SK-N-SH (cell line): ENCODE data around the gene FARSA. TPM values are rescaled to one million over a fixed set of nuclear protein-coding genes. Genes with fewer than 3 reads are reported as not detected.

Source experiments
- CTCF ChIA-PET: fragments of 300-600, 350-600 bp; formaldehyde crosslinking; extraction: SDS; loops from one replicate; lab custom pipeline; 2021; lab: Yijun Ruan, JAX
- POLR2A ChIA-PET: fragments of 350-600 bp; sonication (Branson Sonifier 250); formaldehyde crosslinking; extraction: SDS; loops from one replicate; lab custom pipeline; 2020; ENCODE audit warnings: antibody characterized with exemption, inconsistent platforms; lab: Yijun Ruan, JAX
- DNase-seq: peaks from one replicate; pipeline ENCODE4 v3.0.0; 2012
- H2AFZ ChIP-seq: fragments of 200-600 bp; sonication (generic); 2 replicates; pipeline ENCODE4 v1.8.1; 2016; ENCODE audit warnings: antibody characterized with exemption, mild to moderate bottlenecking, low read depth
- H3F3A ChIP-seq: fragments of 200-600 bp; sonication (generic); replicated peaks from 2 replicates; pipeline ENCODE3; 2016; ENCODE audit warnings: antibody characterized with exemption, mild to moderate bottlenecking; ENCODE audit not compliant: insufficient read depth
- H3K27ac ChIP-seq, 2 experiments: fragments of 200-500 bp in 1 of 2; fragments of 200-600 bp in 1 of 2; sonication (Bioruptor generic) in 1 of 2; sonication (generic), shearing (Covaris generic) in 1 of 2; 2 replicates each; pipeline versions ENCODE4 v1.5.1 to v1.6.1; 2014 to 2016; ENCODE audit warnings: low read depth in 2 of 2, inconsistent platforms in 1 of 2, low read length in 1 of 2, mild to moderate bottlenecking in 1 of 2, mixed read lengths in 1 of 2
- H3K27me3 ChIP-seq: fragments of 200-600 bp; sonication (generic), shearing (Covaris generic); 2 replicates; pipeline ENCODE4 v1.6.1; 2016; ENCODE audit warnings: mixed run types; ENCODE audit not compliant: insufficient read depth
- H3K36me3 ChIP-seq, 2 experiments: fragments of 200-500 bp in 1 of 2; fragments of 200-600 bp in 1 of 2; sonication (Bioruptor generic) in 1 of 2; sonication (generic) in 1 of 2; replicated peaks in 1 of 2; 2 replicates each; pipeline versions ENCODE3 to v1.5.1; 2014 to 2016; ENCODE audit warnings: low read length in 1 of 2, mild to moderate bottlenecking in 1 of 2; ENCODE audit not compliant: insufficient read depth in 2 of 2, control insufficient read depth in 1 of 2
- H3K4me1 ChIP-seq, 2 experiments: fragments of 200-500 bp in 1 of 2; fragments of 200-600 bp in 1 of 2; sonication (Bioruptor generic) in 1 of 2; sonication (generic), shearing (Covaris generic) in 1 of 2; 2 replicates each; pipeline versions ENCODE4 v1.5.1 to v1.6.1; 2014 to 2016; ENCODE audit warnings: low read depth in 1 of 2, low read length in 1 of 2, mixed run types in 1 of 2; ENCODE audit not compliant: insufficient read depth in 2 of 2, control insufficient read depth in 1 of 2
- H3K4me2 ChIP-seq: fragments of 200-600 bp; sonication (generic), shearing (Covaris generic); 2 replicates; pipeline ENCODE4 v1.6.1; 2017; ENCODE audit warnings: mixed run types
- H3K4me3 ChIP-seq, 2 experiments: fragments of 200-500 bp in 1 of 2; fragments of 200-600 bp in 1 of 2; sonication (Bioruptor generic) in 1 of 2; sonication (generic), shearing (Covaris generic) in 1 of 2; 2 replicates each; pipeline versions ENCODE4 v1.5.1 to v1.8.1; 2014 to 2016; ENCODE audit warnings: low read depth in 2 of 2, inconsistent platforms in 1 of 2, low read length in 1 of 2, mild to moderate bottlenecking in 1 of 2, mixed read lengths in 1 of 2, moderate library complexity in 1 of 2
- H3K79me2 ChIP-seq: fragments of 200-600 bp; sonication (generic); 2 replicates; pipeline ENCODE4 v1.8.1; 2017; ENCODE audit warnings: mild to moderate bottlenecking; ENCODE audit not compliant: insufficient read depth
- H3K9ac ChIP-seq: fragments of 200-600 bp; sonication (generic); 2 replicates; pipeline ENCODE4 v1.6.1; 2017; ENCODE audit warnings: mixed run types
- H3K9me2 ChIP-seq: fragments of 200-600 bp; sonication (generic); 2 replicates; pipeline ENCODE4 v1.6.1; 2017; ENCODE audit warnings: mixed run types
- H3K9me3 ChIP-seq: fragments of 200-600 bp; sonication (generic); 2 replicates; pipeline ENCODE4 v1.6.1; 2017; ENCODE audit warnings: mixed run types, mild to moderate bottlenecking, moderate library complexity
- H4K20me1 ChIP-seq: fragments of 200-600 bp; sonication (generic); 2 replicates; pipeline ENCODE4 v1.6.1; 2017; ENCODE audit warnings: mild to moderate bottlenecking, mixed run types; ENCODE audit not compliant: insufficient read depth
- CTCF ChIP-seq: fragments of 200-600 bp; sonication (generic); IDR thresholded peaks from 2 replicates; pipeline ENCODE4 v1.6.1; 2017; ENCODE audit warnings: antibody characterized with exemption, mild to moderate bottlenecking, moderate library complexity
- EP300 ChIP-seq, 2 experiments: IDR thresholded peaks; 2 replicates each; pipeline versions ENCODE4 v1.4.0 to v1.6.1; 2012; ENCODE audit warnings: borderline replicate concordance in 1 of 2, low read depth in 1 of 2, low read length in 1 of 2
- FOSL2 ChIP-seq: IDR thresholded peaks from 2 replicates; pipeline ENCODE4 v1.4.0; 2012; ENCODE audit warnings: low read depth, mild to moderate bottlenecking, moderate library complexity, borderline replicate concordance
- GABPA ChIP-seq: IDR thresholded peaks from 2 replicates; pipeline ENCODE4 v1.4.0; 2012; ENCODE audit warnings: low read depth, mild to moderate bottlenecking
- JUND ChIP-seq: IDR thresholded peaks from 2 replicates; pipeline ENCODE4 v1.4.0; 2012
- MXI1 ChIP-seq: IDR thresholded peaks from 2 replicates; pipeline ENCODE4 v1.6.1; 2012; ENCODE audit warnings: mild to moderate bottlenecking, low read depth, low read length, improper control_type of control experiment
- PBX3 ChIP-seq: IDR thresholded peaks from 2 replicates; pipeline ENCODE4; 2012
- RAD21 ChIP-seq: IDR thresholded peaks from 2 replicates; pipeline ENCODE4 v1.6.1; 2012; ENCODE audit warnings: mild to moderate bottlenecking, low read length
- REST ChIP-seq: IDR thresholded peaks from 2 replicates; pipeline ENCODE4 v1.6.1; 2012; ENCODE audit warnings: mild to moderate bottlenecking, low read depth, low read length, moderate library complexity
- RFX5 ChIP-seq: IDR thresholded peaks from 2 replicates; pipeline ENCODE4 v1.6.1; 2012; ENCODE audit warnings: mild to moderate bottlenecking, improper control_type of control experiment, low read length
- RXRA ChIP-seq: IDR thresholded peaks from 2 replicates; pipeline ENCODE4 v1.4.0; 2012; ENCODE audit warnings: low read depth, mild to moderate bottlenecking, borderline replicate concordance
- TAF1 ChIP-seq: IDR thresholded peaks from 2 replicates; pipeline ENCODE4 v1.6.1; 2012; ENCODE audit warnings: low read depth, mild to moderate bottlenecking, low read length, moderate library complexity, borderline replicate concordance
- TCF12 ChIP-seq: IDR thresholded peaks from 2 replicates; pipeline ENCODE4 v1.4.0; 2012
- USF1 ChIP-seq: IDR thresholded peaks from 2 replicates; pipeline ENCODE4 v1.4.0; 2012; ENCODE audit warnings: low read depth, borderline replicate concordance
- YY1 ChIP-seq: IDR thresholded peaks from 2 replicates; pipeline ENCODE4 v1.4.0; 2012; ENCODE audit warnings: low read depth, mild to moderate bottlenecking
- WGBS: methylation state at CpG from one replicate; pipeline ENCODE4 v1.1.6; 2017; ENCODE audit warnings: low lambda C conversion rate; 5-methylcytosine and 5-hydroxymethylcytosine counted together
- polyA plus RNA-seq, 3 experiments: library from polyadenylated mRNA; depleted of rRNA; stranded (reverse); fragments of >200 nt; gene quantifications; 2 replicates each; pipeline ENCODE4 v1.2.3, GENCODE V29; 2012

FARSA gene
- polyA plus RNA-seq, 1 of the 3 experiments (the other 2 are of a cell fraction) = 170 TPM

GRCh38 chr19:12884926-12885748, 48.4 kb downstream of the FARSA start:
- ChIA-PET CTCF (interaction anchor here (0.6 to 5.4 kb wide), 20 partner anchors 9 to 127 kb away, joined by 3 to 28 read pairs (median 4); no protein-coding TSS in a partner anchor), POLR2A (interaction anchor here (0.8 kb wide), 1 partner anchor 28 kb away, joined by 5 read pairs; no protein-coding TSS in a partner anchor)
- Histone ChIP-seq H3K4me3 (peak overlapping the region in 1 of 2 experiments; percentile 25; a peak in 3 of 4 replicates), H3F3A (peaks cover 6% of the 10 kb centered on the region), H3K36me3 (no peaks in the 10 kb centered on the region), H3K79me2 (no peaks in the 10 kb centered on the region), H3K4me1 (peaks cover 0 to 9% of the 10 kb centered on the region in 2 experiments; a peak in 1 of 4 replicates), H3K27ac (no peak overlapping the region), H3K9me2 (no peaks in the 10 kb centered on the region), H3K27me3 (peaks cover 11% of the 10 kb centered on the region; the same call in 1 of the 2 replicates), H3K9me3 (no peaks in the 10 kb centered on the region), H3K4me2 (0 out of 2 replicates have a peak overlapping the region, but pooled peaks have one; percentile 19), H2AFZ (no peak overlapping the region), H3K9ac (no peak overlapping the region), H4K20me1 (no peaks in the 10 kb centered on the region)
- 33% methylated on average over 12 of the region's 73 CpGs for WGBS
- DNase-seq = peak; percentile 86
- TF ChIP-seq CTCF = peak; percentile 49
- TF ChIP-seq RXRA = no peak
- peak; percentile 52 for TF ChIP-seq RAD21

- H3K36me3 ChIP-seq = no peaks in the 10 kb centered on the region
- no peak overlapping the region for H3K27ac ChIP-seq
- no peak overlapping the region for H3K4me2 ChIP-seq
- H3K9ac ChIP-seq = no peak overlapping the region
- no peaks in the 10 kb centered on the region for H3K79me2 ChIP-seq
- WGBS = 75% methylated on average over 12 of the region's 12 CpGs
- peaks cover 0 to 9% of the 10 kb centered on the region in 2 experiments; a peak in 1 of 4 replicates for H3K4me1 ChIP-seq
- H3K9me3 ChIP-seq = no peaks in the 10 kb centered on the region
- no peak for DNase-seq
- H4K20me1 ChIP-seq = no peaks in the 10 kb centered on the region
- no peak overlapping the region for H2AFZ ChIP-seq
- peaks cover 11% of the 10 kb centered on the region; the same call in 1 of the 2 replicates for H3K27me3 ChIP-seq
- POLR2A ChIA-PET = no interaction called here
- no peaks in the 10 kb centered on the region for H3K9me2 ChIP-seq
- CTCF ChIA-PET = interaction anchor here (0.6 to 5.4 kb wide), 15 partner anchors 8 to 81 kb away, joined by 3 to 28 read pairs (median 4); no protein-coding TSS in a partner anchor
- H3K4me3 ChIP-seq = no peak overlapping the region; a peak in 2 of 4 replicates
- peaks cover 6% of the 10 kb centered on the region for H3F3A ChIP-seq
- TF ChIP-seq TAF1 (no peak), GABPA (no peak), PBX3 (no peak), EP300 (IDR thresholded peaks at IDR 0.05; ENCODE audit: borderline replicate concordance in 1 of 2, low read depth in 1 of 2, low read length in 1 of 2) (no peak), CTCF (no peak), TCF12 (no peak), USF1 (no peak), JUND (no peak), REST (no peak), RFX5 (no peak), FOSL2 (no peak), YY1 (no peak), MXI1 (no peak)
These were observed 48.9 kb downstream of the FARSA start for GRCh38 chr19:12884627-12884925.
